Measurements from ENCODE around the gene IFT27.

GRCh38 chr22:36760786-36761185 is 15.1 kb downstream of the IFT27 start:
- TF ChIP-seq POLR2A (IDR thresholded peaks at IDR 0.05; ENCODE audit: low read depth, low read length) (no peak), USF2 (IDR thresholded peaks at IDR 0.05; ENCODE audit: low read depth, low read length) (no peak), CTCF (conservative IDR thresholded peaks at IDR 0.05; ENCODE audit: low read depth, low read length) (no peak), FOS (IDR thresholded peaks at IDR 0.05; ENCODE audit: low read depth, low read length) (no peak), RAD21 (IDR thresholded peaks at IDR 0.05; ENCODE audit: low read length) (no peak), RCOR1 (IDR thresholded peaks at IDR 0.05; ENCODE audit: insufficient replicate concordance, low read length) (no peak), MXI1 (IDR thresholded peaks at IDR 0.05; ENCODE audit: borderline replicate concordance, low read depth, low read length) (no peak)

All from IMR-90 (cell line).